Measurements from ENCODE around the gene ENDOV.

The ENDOV gene

GRCh38 chr17:80457236-80457856 is 42.4 kb downstream of the ENDOV start:
- no peak for TF ChIP-seq CTCF (conservative IDR thresholded peaks at IDR 0.05; ENCODE audit: low read length)
- DNase-seq (ENCODE audit: low read depth): no peak
- H3K4me3 ChIP-seq (ENCODE audit: low read length): no peak overlapping the region

GRCh38 chr17:80458016-80458415 is 43.0 kb downstream of the ENDOV start:
- DNase-seq (ENCODE audit: low read depth): no peak
- no peak overlapping the region for H3K4me3 ChIP-seq (ENCODE audit: low read length)
- no peak for TF ChIP-seq CTCF (conservative IDR thresholded peaks at IDR 0.05; ENCODE audit: low read length)

GRCh38 chr17:80459234-80459633 is 44.3 kb downstream of the ENDOV start:
- DNase-seq (ENCODE audit: low read depth): no peak
- no peak for TF ChIP-seq CTCF (conservative IDR thresholded peaks at IDR 0.05; ENCODE audit: low read length)
- H3K4me3 ChIP-seq (ENCODE audit: low read length): no peak overlapping the region

- H3K4me3 ChIP-seq (ENCODE audit: low read length): no peak overlapping the region
- TF ChIP-seq CTCF (conservative IDR thresholded peaks at IDR 0.05; ENCODE audit: low read length): no peak
- DNase-seq (ENCODE audit: low read depth): peak; percentile 30
Observed at GRCh38 chr17:80460429-80460834, 45.5 kb downstream of the ENDOV start.

GRCh38 chr17:80461528-80462160 is 46.7 kb downstream of the ENDOV start:
- no peak overlapping the region for H3K4me3 ChIP-seq (ENCODE audit: low read length)
- DNase-seq (ENCODE audit: low read depth): no peak
- TF ChIP-seq CTCF (conservative IDR thresholded peaks at IDR 0.05; ENCODE audit: low read length): no peak

GRCh38 chr17:80463784-80464400 is 48.9 kb downstream of the ENDOV start:
- TF ChIP-seq CTCF (conservative IDR thresholded peaks at IDR 0.05; ENCODE audit: low read length): no peak
- no peak for DNase-seq (ENCODE audit: low read depth)
- H3K4me3 ChIP-seq (ENCODE audit: low read length): no peak overlapping the region

- no peak overlapping the region for H3K4me3 ChIP-seq (ENCODE audit: low read length)
- no peak for DNase-seq (ENCODE audit: low read depth)
- no peak for TF ChIP-seq CTCF (conservative IDR thresholded peaks at IDR 0.05; ENCODE audit: low read length)
Observed at GRCh38 chr17:80464486-80464885, 49.5 kb downstream of the ENDOV start.

Data from AG10803 (cell line).